GM18526 (cell line): ENCODE data around the gene CHIC2.

Source experiments
- POLR2A ChIP-seq: IDR thresholded peaks from 3 replicates; pipeline ENCODE4 v1.6.1; 2011; ENCODE audit not compliant: insufficient read length; ENCODE audit errors: extremely low read depth

Gene CHIC2

DNA sequence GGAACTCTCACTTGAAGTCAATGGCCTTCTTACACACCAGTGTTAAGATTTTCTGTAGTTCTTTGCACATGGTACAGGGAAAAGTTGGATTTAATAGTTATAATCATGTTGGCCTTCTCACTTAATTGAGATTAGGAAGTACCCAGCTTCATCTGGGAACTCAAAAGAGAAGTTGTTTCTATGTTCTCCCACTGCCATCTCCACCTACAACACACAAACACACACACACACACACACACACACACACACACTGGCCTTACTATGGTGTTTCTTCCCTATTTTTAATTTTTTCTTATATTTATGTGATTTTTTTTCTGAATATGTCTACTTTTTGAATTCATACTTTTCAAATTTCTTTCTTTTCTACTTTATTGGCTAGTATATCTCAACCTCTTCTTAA, 10.0 kb upstream of the CHIC2 start:
- no peak for TF ChIP-seq POLR2A

DNA sequence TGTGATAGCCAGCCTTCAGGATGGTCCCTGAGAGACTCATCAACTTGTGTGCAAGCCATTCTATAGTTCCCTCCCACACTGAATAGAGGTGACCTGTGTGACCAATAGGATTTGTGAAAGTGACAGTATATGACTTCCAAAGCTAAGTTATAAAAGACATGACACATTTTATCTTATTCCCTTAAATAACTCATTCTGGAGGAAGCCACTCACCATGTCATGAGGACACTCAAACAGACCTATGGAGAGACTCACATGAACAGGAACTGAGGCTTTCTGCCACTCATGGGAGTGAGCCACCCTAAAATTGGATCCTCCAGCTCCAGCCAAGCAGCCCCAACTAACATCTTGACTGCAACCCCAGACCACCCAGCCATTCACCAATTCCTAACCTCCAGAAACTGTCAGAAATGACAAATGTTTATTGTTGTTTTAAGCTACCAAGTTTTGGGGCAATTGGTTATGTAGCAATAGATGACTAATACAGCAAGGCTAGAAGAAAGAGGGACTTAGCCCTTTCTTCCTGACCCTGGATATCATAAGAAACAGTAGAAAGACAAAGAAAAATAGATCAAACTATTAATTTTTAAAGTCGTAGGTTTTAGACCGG, 9.0 kb upstream of the CHIC2 start:
- TF ChIP-seq POLR2A, result no peak

DNA sequence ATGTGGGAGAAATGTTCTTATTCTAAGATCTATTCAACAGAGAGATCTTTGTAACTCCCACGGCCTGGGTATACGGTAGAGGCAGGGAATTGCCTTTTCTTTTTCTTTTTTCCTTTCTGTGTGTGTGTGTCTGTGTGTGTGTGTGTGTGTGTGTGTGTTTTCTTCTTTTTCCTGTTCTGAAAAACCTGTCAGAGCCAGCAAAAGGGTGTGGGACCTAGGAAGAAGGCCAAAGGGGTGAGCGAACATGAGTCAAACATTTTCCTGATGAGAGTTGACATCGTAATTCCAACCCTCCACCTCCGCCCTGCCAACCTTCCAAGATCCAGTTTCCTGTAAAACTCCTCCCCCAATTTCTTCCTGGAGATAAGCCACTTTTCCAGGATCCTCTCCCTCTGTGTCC, 2.8 kb upstream of the CHIC2 start:
- no peak for TF ChIP-seq POLR2A

- no peak for TF ChIP-seq POLR2A
These were observed 2.3 kb upstream of the CHIC2 start for GRCh38 chr4:54066718-54067129.

DNA sequence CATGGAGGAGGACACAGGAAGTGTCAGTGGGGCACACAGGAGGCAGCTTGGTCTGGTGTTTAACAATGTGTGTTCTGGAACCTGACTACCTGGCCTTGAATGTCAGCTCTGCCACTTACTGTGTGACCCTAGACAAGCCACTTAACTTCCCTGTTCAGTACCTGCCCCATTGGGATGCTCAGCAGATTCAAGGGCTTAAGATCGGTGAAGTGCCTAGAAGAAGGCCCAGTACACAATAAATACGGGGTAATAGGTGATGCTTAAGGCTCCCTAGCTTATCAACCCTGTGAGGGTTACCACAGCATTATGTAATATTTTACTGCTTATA, 1.6 kb upstream of the CHIC2 start:
- no peak for TF ChIP-seq POLR2A

- no peak for TF ChIP-seq POLR2A
These were observed 1.1 kb upstream of the CHIC2 start for GRCh38 chr4:54065282-54066087.

DNA sequence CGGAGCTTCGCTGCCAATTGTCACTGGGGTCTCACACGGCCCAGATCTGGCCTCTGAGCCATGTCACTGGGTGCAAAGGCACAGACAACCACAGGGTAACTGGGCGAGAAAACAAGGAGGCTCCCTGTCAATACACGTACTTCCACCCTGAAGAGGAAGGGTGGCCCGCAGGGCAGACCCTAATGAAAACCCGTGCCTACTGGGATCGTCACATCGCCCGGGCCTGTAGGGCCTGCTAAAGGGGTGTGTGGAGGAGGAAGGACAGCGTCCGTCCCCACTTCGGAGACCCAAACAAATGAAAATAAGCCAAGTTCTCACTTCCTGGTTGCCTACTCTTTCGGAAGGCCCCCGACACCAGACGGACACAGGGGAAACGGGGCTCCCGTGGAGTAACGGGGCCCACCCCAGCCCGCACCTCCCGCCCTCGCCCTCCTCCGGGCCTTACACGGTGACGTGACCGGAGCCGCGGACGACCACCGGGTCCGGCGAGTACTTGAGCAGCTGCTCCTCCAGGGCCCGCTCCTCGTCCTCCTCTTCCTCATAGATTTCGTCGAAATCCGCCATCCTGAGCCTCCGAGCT, 578 bp downstream of the CHIC2 start:
- TF ChIP-seq POLR2A, result peak; percentile 10

GRCh38 chr4:54063229-54063628, 1.2 kb downstream of the CHIC2 start:
- no peak for TF ChIP-seq POLR2A

DNA sequence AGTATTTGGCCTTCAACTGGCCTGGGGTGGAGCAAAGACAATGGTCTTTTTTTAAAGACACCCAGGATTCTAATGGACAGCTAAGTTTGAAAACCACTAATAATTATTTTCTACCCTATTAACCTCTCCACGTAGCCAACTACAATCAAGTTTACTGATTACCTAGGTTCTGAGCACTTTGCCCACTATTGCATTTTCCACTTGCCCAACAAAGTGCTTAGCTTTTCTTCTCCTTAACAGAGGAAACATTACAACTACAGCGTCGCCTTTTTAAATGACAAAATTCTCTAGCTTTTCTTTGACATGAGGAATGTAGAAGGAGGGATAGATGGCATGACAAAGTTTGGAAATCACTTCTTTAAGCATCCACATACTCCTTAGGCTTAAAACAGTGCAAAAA, 2.0 kb downstream of the CHIC2 start:
- no peak for TF ChIP-seq POLR2A

- no peak for TF ChIP-seq POLR2A
These were observed 2.5 kb downstream of the CHIC2 start for GRCh38 chr4:54061873-54062272.

DNA sequence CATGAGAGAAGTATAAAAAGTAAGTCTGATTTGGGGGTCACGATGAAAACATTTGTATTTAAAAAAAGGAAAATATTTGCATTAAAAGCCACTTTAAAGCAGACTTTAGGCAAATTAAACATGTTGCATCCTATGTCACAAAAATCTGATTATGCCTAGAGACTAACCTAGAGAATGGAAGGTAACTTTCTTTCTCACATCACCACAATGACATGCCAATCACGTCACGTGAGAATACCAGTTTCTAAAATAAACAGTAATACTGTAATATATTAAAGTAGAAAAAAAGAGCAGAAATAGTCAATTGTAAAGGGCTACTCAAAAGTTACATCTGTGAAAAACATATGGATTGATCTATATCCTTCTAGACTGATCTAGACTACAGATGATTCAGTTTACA, 3.3 kb downstream of the CHIC2 start:
- TF ChIP-seq POLR2A, result no peak

- no peak for TF ChIP-seq POLR2A
These were observed 4.3 kb downstream of the CHIC2 start for GRCh38 chr4:54060116-54060515.

- no peak for TF ChIP-seq POLR2A
These were observed 6.2 kb downstream of the CHIC2 start for GRCh38 chr4:54058171-54058570.

- TF ChIP-seq POLR2A, result no peak
These were observed 8.0 kb downstream of the CHIC2 start for GRCh38 chr4:54056360-54056759.

DNA sequence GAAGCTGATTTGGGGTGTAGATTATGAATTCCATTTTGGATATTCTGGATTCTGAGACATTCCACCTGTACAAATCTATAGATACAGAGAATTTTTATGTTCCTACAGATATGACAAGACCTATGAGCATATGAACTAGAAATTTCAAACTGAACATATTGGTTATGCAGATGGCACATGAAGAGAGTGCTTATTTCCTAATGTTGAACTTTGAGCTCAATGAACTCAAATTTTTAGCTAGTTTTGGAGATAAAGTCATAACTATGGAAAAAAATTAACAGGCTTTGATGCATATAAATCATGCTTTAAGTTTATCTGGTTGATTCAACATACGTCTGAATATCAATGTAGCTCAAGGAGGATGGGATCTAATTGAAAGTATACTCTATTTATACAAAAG, 8.9 kb downstream of the CHIC2 start:
- no peak for TF ChIP-seq POLR2A

DNA sequence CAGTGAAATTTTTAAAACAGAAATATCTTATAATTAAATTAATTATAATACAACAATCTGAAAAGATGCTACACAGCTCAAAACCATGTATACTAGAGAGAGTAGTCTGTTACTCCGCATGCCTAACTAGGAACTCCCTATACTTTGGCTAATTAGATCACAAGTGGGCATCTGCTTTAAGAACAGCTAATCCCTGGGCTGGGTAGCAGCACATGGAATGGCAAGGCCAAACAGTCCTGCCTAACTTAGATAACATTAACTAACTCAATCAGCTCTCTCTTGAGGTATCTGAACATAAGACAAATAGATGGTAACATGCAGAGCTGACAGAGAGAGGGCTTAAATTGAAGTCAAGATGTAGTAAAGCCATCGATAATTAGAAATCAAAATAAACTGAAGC, 9.9 kb downstream of the CHIC2 start:
- no peak for TF ChIP-seq POLR2A
